HG03457 (cell line): ENCODE measurements around the gene MBOAT2.
A peak's percentile ranks its signal among the peaks of the same experiment; 100 is the strongest.

Experiments used
- ATAC-seq: cut with Tn5 transposase; IDR thresholded peaks from one replicate; pipeline ENCODE4 v1.9.1; 2021; ENCODE audit warnings: moderate number of reproducible peaks; ENCODE audit not compliant: unreplicated experiment

The MBOAT2 gene

DNA sequence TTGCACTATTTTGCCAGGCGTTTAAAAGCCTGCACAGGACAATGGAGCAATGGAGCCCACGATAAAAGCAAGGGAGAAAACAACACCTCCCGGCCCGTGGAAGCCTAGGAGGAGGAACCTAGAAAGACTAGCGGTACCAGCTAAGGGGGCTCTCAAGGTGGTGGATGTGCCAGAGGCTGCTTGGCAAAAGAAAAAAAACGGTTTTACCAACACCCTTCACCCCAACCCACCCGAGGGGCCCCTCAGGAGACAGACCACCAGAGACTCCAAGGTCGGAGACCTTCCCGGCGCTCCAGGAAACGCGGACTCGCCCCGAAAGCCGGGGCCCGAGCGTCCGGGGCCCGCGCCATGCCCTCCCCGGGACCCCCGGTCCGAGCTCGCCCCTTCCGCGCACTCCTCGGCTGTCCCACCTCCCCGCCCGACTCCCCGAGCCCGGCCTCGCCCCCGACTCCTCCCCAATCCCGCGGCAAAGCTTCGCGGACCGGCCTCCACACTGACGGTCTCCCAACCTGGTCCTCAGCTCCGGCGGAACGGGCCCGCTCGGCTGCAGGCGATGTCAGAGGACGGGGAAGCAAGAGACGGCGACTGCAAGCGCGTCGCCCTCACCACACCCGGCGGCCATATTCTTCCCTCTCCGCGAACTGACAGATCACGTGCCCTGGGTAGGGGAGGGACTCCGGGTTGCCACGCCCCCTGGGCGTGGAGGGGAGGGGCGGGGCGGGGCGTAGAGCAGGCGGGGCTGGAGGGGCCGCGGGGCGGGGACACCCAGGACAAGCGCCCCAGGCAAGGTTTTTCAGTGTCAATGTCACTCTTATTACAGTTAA lies 166.3 kb downstream of the MBOAT2 start, which contains the start of gene KIDINS220:
KIDINS220 (minus strand) TSS at position 643 of the 824 bp plus-strand sequence. CDS start 10,520 bp downstream, outside the sequence.
- peak; percentile 94 for ATAC-seq

GRCh38 chr2:8835279-8835678 lies 168.2 kb downstream of the MBOAT2 start:
- ATAC-seq = no peak

DNA sequence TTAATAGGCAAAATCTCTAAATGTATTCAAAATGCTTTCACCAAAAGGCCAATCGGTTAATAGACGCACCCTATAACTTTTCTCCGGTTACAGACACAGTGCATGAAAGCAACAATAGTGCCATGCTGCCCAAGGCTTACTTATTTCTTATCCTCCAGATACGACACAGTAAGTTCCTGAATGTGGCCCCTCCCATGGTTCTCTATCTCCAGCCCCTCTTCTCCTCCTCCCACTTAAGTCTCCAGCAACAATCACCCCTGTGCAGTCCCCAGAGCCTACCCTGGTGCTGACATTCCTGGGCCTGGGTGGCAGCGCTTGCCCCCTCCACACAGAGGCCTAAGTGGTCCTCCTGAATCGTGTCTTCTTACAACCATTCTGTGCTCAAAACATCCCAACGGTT lies 169.6 kb downstream of the MBOAT2 start:
- ATAC-seq = no peak

GRCh38 chr2:8831516-8831915 lies 172.0 kb downstream of the MBOAT2 start:
- ATAC-seq = no peak

DNA sequence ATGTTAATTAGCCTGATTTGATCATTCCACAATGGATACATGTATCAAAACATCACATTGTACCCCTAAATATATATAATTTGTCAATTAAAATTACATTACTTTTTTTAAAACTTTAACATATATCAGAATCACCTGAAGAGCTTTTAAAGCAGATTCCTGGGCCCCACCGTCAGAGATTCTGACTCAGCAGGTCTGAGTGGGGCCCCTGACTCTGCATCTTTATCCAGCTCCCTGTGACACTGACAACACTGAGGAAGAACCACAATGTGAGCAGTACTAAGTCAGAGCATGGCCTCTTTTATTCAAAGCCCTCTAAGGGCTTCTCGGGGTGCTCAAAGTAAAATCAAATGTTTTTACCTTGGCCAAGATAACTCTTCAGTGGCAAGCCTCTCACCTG lies 175.8 kb downstream of the MBOAT2 start:
- ATAC-seq = no peak

DNA sequence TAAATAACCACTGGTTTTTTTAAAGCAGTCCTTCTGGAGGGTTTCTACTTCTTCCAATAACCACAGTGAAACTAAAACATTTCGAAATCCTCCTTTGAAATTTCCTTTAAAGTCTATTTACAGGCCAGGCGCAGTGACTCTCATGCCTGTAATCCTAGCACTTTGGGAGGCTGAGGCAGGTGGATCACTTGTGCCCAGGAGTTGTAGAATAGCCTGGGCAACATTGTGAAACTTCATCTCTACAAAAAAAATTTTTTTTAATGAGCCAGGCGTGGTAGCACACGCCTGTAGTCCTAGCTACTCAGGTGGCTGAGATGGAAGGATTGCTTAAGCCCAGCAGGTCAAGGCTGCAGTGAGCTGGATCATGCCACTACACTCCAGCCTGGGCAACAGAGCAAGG lies 181.3 kb downstream of the MBOAT2 start:
- ATAC-seq = no peak

DNA sequence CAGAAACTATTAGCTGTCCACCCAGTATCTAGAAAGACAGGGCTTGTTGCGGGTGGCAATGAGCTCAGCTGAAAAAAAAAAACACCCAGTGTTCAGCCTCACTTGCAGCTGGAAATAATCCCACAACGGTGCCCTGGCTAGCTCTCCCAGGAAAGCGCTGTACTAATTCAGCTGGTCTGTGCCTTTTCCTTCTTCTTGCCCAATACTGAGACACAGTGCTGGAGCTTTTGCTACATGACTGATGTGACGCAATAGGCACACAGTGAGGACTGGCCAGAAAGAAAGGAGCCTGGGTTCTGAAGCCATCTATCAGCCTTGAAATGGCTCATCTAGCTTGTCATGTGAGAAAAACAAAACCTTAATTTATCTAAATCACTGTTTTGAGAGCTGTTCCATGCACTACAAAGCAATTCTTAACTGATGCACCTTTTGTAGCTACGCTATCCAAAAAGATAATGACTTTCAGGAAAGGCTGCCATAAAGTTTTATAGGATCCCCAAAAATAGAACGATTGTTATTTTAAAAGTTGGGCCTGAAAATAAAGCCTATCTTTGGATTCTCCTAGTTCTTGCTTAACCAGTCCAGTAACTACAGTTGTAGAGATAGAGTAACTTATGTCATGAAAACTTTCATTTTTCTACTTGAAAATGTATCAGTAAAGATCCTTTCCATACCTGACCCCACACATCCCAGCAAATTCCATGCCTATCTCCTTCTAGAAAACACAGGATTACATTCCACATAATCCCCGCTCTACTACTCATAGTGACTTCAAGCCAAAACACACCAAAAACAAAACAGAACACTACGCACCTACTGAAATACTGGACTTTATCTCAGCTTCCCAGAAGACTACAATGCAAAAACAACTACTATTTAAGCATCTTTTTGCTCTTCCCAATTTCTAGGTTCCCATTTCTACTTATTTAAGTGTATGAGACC lies 181.9 kb downstream of the MBOAT2 start:
- no peak for ATAC-seq

GRCh38 chr2:8819948-8820347 lies 183.5 kb downstream of the MBOAT2 start:
- no peak for ATAC-seq

DNA sequence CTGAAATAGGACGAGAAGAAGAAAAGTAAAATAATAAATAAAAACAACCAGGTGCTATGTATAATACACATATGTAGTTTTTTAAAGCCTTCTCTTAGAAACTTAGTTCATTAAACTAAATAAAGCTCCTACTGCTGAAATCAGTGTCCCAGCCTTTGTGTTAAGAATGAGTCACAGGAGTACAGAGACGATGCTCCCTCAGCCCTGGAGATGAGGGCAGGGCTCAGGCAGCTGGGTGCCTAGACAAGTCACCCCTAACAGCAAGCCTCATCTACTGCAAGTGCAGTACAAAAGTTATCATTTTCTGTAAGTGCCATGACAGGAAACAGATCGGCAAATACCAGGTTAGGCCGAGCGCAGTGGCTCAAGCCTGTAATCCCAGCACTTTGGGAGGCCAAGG lies 184.3 kb downstream of the MBOAT2 start:
- ATAC-seq = no peak

DNA sequence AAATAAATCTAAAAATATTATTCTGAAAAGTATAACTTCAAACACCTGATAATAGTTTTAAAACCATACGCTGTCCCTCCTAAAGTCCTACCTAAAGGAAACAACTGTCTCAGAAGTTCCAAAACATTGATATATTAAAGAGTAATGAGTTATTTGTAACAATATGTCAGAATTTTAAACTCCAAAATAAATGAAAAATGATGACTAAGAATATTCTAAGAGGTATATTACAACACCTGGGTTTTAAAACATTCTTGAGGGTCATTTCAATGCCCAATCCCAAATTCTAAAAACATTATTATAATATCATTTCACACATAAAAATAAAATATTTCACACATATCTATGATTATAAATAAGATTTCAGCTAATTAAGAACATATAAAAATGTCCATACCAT lies 186.3 kb downstream of the MBOAT2 start:
- ATAC-seq = no peak

GRCh38 chr2:8806885-8807704 lies 196.4 kb downstream of the MBOAT2 start:
- ATAC-seq = no peak

DNA sequence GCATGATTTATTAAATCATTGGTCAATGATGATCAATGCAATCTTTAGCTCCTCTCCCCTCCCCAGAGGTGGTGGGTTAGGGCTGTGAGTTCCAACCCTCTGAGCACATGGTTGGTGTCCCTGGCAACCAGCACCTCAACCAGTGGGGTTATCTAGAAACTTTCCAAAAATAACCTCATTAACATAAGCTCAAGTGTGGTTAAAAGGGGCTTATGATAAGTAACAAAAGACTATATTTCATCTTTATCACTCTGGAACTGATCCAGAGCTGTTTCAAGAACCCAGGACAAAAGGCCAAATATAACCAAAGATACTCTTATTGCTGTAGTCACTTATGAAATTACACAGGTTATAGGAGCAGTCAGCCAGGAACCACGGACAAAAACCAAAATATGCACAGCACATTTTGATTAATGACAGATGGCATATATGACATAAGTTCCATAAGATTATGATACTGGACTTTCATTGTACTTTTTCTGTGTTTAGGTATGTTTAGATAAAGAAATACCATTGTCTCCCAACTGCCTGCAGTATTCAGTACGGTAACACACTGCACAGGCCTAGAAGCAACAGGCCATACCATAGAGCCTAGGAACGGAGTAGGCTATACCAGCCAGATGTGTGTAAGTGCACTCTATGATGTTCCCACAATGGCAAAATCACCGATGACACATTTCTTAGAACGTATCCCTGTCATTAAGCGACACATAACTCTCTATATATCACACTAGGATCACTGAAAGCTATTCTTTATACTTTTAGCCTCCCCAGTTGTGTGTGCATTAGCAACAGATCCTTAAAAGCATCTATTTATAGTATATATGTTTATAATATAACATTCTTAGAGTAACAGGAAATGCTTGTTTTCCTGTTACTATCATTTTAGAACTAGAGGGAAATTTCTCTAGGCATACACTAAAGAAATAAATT lies 197.9 kb downstream of the MBOAT2 start:
- no peak for ATAC-seq

DNA sequence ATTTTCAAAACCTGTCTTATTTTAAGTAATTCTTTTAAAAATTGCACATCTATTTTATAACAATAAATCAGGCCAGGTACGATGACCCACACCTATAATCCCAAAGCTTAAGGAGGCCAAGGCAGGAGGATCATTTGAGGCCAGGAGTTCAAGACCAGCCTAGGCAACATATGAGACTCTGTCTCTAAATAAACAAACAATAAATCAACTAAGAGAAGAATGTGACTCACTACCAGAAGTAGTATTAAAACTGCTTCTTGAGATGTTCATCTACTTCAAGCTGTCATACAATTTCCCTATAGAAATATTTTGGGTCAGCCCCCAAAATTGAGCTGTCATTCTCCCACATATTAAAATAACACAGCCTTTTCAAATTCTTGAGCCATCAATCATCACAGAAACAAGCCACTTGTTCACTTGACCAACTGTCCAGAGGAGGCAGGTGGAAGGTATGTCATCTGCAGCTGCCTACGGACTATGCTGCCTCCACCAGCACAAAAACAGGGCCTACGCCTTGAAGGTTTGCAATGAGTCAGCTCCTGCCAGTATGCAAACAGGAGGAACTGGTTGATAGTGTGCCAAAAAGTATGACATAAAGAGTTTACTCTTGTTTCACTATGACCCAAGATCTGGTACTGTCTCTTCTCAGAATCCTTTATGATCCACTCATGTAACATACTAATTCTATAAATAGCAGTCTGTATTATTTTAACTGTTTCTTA lies 199.7 kb downstream of the MBOAT2 start:
- ATAC-seq = peak; percentile 95

DNA sequence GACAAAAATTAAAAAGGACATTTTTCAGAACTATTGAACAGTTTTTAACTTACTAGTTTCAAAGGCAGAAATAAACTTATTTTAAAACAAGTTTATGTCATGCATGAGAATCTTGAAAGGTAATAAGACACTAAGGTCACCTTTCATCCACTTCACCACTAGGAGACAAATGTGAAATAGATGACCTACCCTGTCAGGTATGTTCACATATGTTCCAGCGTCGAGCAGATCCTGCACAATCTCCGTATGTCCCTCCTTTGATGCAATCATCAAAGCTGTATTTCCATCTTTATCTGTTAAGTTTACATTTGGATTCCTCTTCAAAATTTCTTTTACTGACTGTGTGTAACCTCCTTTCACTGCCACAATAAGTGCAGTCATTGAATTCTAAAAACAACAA lies 200.7 kb downstream of the MBOAT2 start:
- no peak for ATAC-seq
